ENCODE data around the gene CNOT3.

- TF ChIP-seq CTCF (IDR thresholded peaks at IDR 0.05; ENCODE audit: low read depth, low read length), result no peak
- no peak for TF ChIP-seq MYC (IDR thresholded peaks at IDR 0.05; ENCODE audit: low read depth, low read length)
- TF ChIP-seq POLR2A (IDR thresholded peaks at IDR 0.05; ENCODE audit: extremely low read depth, insufficient read length), result no peak
- no peak for TF ChIP-seq MAX (IDR thresholded peaks at IDR 0.05; ENCODE audit: low read depth, low read length)
These were observed 13.2 kb upstream of the CNOT3 start for GRCh38 chr19:54124393-54124792.
